Lower lobe of right lung (tissue), 2 donors: ENCODE measurements around the gene CLIC4. TPM values are rescaled to one million over a fixed set of nuclear protein-coding genes. Genes with fewer than 3 reads are reported as not detected.
A peak's percentile ranks its signal among the peaks of the same experiment; 100 is the strongest.
"Not testable (repeated sequence)": the region's sequence is repeated elsewhere in the genome, so short reads cannot be mapped to it uniquely, and the experiment has no call there.

Source experiments
- ATAC-seq, 2 donors: fragments of 200-7000 bp; cut with Tn5 transposase; one replicate each; pipeline ENCODE4 v1.9.1; 2020 to 2022; ENCODE audit warnings: mild to moderate bottlenecking in 2 of 2, moderate library complexity in 2 of 2
- DNase-seq: peaks from one replicate; pipeline ENCODE4 v3.0.0-alpha.2; 2020
- H3K27ac ChIP-seq: fragments of 200-600 bp; one replicate; pipeline ENCODE4 v1.8.0; 2022
- H3K27me3 ChIP-seq: fragments of 200-600 bp; one replicate; pipeline ENCODE4 v1.8.0; 2022; ENCODE audit warnings: low read depth
- H3K36me3 ChIP-seq: fragments of 200-600 bp; one replicate; pipeline ENCODE4 v1.8.0; 2022; ENCODE audit warnings: mild to moderate bottlenecking
- H3K4me1 ChIP-seq: fragments of 200-600 bp; one replicate; pipeline ENCODE4 v1.8.0; 2022
- H3K4me3 ChIP-seq: fragments of 200-600 bp; one replicate; pipeline ENCODE4 v1.8.0; 2022; ENCODE audit warnings: mild to moderate bottlenecking
- H3K9me3 ChIP-seq: fragments of 200-600 bp; one replicate; pipeline ENCODE4 v1.8.0; 2022
- CTCF ChIP-seq: fragments of 200-600 bp; IDR thresholded peaks from one replicate; pipeline ENCODE4 v1.8.0; 2022; ENCODE audit warnings: antibody characterized with exemption, mild to moderate bottlenecking
- intact Hi-C: fragments of 100-400 bp; cut with DNase I; formaldehyde crosslinking; loops from one replicate; pipeline ENCODE4 v1.11.0; 2022
- total RNA-seq: library from RNA; stranded (reverse); fragmentation: NEBNext Ultra II Directional; extraction: Animal tissue kit (Norgen Biotek cat#: 25700); gene quantifications from one replicate; pipeline ENCODE4 v1.2.1, GENCODE V29; 2021
- donor health status: DM: no; HTN: yes; CAD: no; lungs with severe emphysema.

CLIC4 gene
- total RNA-seq, 1 donor from 2014 or later = 169 TPM

DNA sequence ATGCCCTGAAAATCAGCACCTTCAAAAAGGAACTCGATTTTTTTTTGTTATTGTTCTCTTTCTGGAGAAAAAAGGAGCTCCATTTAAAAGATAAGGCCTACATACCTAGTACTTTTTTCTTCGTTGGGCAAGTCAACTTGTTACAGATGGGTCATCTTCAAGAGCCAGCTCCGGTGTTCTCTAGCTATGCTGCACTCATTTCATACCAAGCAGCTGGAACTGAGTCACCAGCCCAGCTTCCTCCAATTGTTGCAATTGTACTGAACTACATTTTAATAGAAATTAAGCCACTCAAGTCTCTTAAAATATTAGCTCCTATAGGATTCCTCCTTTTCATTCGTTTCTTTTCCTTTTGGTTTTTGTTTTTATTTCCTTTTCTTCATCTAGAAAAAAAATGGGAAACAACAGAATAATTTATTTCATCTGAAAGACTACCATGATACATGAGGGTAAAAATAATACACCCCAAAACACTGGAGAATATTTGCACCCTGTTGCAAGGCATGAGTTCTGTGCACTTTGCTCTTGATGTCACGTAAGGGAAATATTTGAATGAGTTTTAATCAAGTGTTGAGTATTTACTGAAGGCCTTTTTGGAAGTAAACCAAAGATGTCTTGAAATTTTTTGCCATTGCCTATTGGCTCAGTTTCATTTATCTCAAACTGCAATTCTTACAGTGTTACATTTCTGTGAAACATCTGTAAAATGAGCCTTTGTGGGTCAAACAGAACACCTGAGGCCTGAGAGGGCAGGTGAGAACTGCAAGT, 60.5 kb downstream of the CLIC4 start:
- H3K9me3 ChIP-seq = no peaks in the 10 kb centered on the region
- H3K4me3 ChIP-seq = no peak overlapping the region
- H3K27me3 ChIP-seq = no peaks in the 10 kb centered on the region
- H3K36me3 ChIP-seq = no peaks in the 10 kb centered on the region
- ATAC-seq (peak; percentile 52 to 72), DNase-seq (no peak)
- H3K4me1 ChIP-seq = peaks cover 82% of the 10 kb centered on the region
- no peak overlapping the region for H3K27ac ChIP-seq
- no peak for TF ChIP-seq CTCF
- intact Hi-C loops = no loop called here

DNA sequence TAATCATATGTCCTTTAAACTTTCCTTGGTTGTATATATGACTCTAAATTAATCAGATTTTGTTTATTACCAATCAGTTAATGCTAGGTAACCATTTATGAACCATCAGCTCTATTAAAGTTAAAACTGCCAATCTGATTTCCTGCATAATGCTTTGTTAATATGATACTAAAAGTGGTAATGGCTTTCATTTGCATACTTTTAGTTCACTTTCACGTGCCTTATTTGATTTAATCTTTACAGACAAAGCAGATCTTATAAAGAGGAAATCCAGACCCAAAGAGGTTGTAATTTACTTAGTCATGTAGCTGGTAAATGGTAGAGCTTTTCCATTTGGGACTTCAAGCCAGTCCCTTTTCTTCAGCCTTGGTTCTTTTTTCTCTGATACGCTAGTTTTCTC, 61.3 kb downstream of the CLIC4 start:
- ATAC-seq (no peak), DNase-seq (no peak)
- no peaks in the 10 kb centered on the region for H3K9me3 ChIP-seq
- H3K27ac ChIP-seq = no peak overlapping the region
- intact Hi-C loops = no loop called here
- H3K27me3 ChIP-seq = no peaks in the 10 kb centered on the region
- no peak for TF ChIP-seq CTCF
- H3K4me3 ChIP-seq = no peak overlapping the region
- H3K36me3 ChIP-seq = no peaks in the 10 kb centered on the region
- peaks cover 73% of the 10 kb centered on the region for H3K4me1 ChIP-seq

- H3K4me3 ChIP-seq, H3K9me3 ChIP-seq, DNase-seq, H3K27ac ChIP-seq, intact Hi-C loops, H3K27me3 ChIP-seq, ATAC-seq: not testable (repeated sequence)
- Histone ChIP-seq H3K36me3 (peaks cover 23% of the 10 kb centered on the region), H3K4me1 (peaks cover 39% of the 10 kb centered on the region)
Observed at GRCh38 chr1:24811494-24811893, 66.2 kb downstream of the CLIC4 start.

DNA sequence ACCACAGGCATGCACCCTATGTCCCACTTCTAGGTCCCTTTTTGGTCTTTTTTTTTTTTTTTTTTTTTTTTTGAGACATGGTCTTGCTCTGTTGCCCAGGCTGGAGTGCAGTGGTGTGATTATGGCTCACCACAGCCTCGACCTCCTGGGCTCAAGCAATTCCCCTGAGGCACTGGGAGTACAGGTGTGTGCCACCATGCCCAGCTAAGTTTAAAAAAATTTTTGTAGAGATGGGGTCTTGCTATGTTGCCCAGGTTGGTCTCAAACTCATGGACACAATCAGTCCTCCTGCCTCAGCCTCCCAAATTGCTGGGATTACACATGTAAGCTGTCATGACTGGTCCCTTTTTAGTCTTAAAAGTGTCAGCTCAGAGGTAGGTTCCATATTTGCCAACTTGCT, 75.0 kb downstream of the CLIC4 start:
- ATAC-seq, H3K4me3 ChIP-seq, H3K27me3 ChIP-seq, intact Hi-C loops, H3K27ac ChIP-seq, H3K9me3 ChIP-seq, DNase-seq: not testable (repeated sequence)
- peaks cover 27% of the 10 kb centered on the region for H3K4me1 ChIP-seq
- peaks cover 24% of the 10 kb centered on the region for H3K36me3 ChIP-seq

- Histone ChIP-seq H3K27me3 (no peaks in the 10 kb centered on the region), H3K27ac (peak overlapping the region; percentile 56)
- ATAC-seq = peak; percentile 29 to 36
Observed at GRCh38 chr1:24822887-24823286, 77.6 kb downstream of the CLIC4 start.

GRCh38 chr1:24823486-24823885, 78.2 kb downstream of the CLIC4 start:
- H3K4me1 ChIP-seq = peaks cover 56% of the 10 kb centered on the region
- H3K9me3 ChIP-seq, H3K27me3 ChIP-seq, H3K4me3 ChIP-seq, ATAC-seq, intact Hi-C loops: not testable (repeated sequence)
- DNase-seq = peak; percentile 77
- peaks cover 18% of the 10 kb centered on the region for H3K36me3 ChIP-seq
- peak overlapping the region; percentile 56 for H3K27ac ChIP-seq

More at GRCh38 chr1:24822887-24823286, 77.6 kb downstream of the CLIC4 start:
- no peaks in the 10 kb centered on the region for H3K9me3 ChIP-seq
- H3K36me3 ChIP-seq = peaks cover 18% of the 10 kb centered on the region
- intact Hi-C loops = no loop called here
- H3K4me1 ChIP-seq = peaks cover 50% of the 10 kb centered on the region
- DNase-seq = no peak
- no peak overlapping the region for H3K4me3 ChIP-seq
- no peak for TF ChIP-seq CTCF

DNA sequence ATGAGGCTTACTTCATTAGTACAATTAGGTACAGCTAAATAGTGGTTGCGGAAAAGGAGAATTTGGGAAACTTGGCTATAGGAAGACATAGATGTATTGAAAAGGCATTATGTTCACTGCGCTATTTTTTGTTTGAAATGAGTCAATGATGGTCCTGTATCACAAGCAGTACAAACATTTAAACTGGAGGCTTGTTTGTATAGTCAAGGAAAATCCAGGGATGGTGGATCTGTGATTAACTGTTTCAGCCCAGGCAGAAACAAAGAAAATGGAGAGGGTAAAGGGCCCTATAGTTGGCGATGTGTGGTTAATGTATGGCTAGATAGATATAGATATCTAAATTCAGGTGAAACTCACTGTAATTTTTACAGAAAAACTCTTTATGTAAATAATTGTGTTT, 79.9 kb downstream of the CLIC4 start:
- DNase-seq (no peak), ATAC-seq (no peak)
- TF ChIP-seq CTCF = no peak
- Histone ChIP-seq H3K9me3 (no peaks in the 10 kb centered on the region), H3K27ac (no peak overlapping the region), H3K36me3 (peaks cover 12% of the 10 kb centered on the region), H3K27me3 (no peaks in the 10 kb centered on the region), H3K4me1 (peaks cover 73% of the 10 kb centered on the region), H3K4me3 (no peak overlapping the region)
- intact Hi-C loops = loop anchor here (5.0 kb wide), 1 partner anchor 138 kb away; no protein-coding TSS in a partner anchor
